OCI-LY7 (cell line): Measurements from ENCODE around the gene DMRT1. TPM values are rescaled to one million over a fixed set of nuclear protein-coding genes. Genes with fewer than 3 reads are reported as not detected.

Experiments used
- BruUV-seq: library from RNA; stranded (reverse); fragments of 400-500 nt; replicated peaks from 2 replicates; lab custom pipeline; 2021; lab: Mats Ljungman, UMichigan
- CTCF ChIA-PET: fragments of 300-600 bp; sonication (Branson Sonifier 250); formaldehyde crosslinking; loops from one replicate; lab custom pipeline; 2022; ENCODE audit warnings: antibody characterized with exemption; ENCODE audit not compliant: unreplicated experiment; lab: Charles Lee
- POLR2A ChIA-PET: fragments of 300-600 bp; sonication (Branson Sonifier 250); formaldehyde crosslinking; loops from one replicate; lab custom pipeline; 2022; ENCODE audit warnings: antibody characterized with exemption; lab: Charles Lee
- DNase-seq: peaks from one replicate; pipeline ENCODE4 v3.0.0-alpha.2; 2015; ENCODE audit warnings: low spot score
- H2AFZ ChIP-seq: fragments of 200-600 bp; sonication (generic), shearing (Covaris generic); 2 replicates; pipeline ENCODE4 v1.6.1; 2014; ENCODE audit warnings: mild to moderate bottlenecking, antibody characterized with exemption, low read length, moderate library complexity
- H3K27ac ChIP-seq: fragments of 200-600 bp; sonication (generic); 2 replicates; pipeline ENCODE4 v1.5.1; 2014; ENCODE audit warnings: mixed run types, low read depth, mild to moderate bottlenecking, moderate library complexity, low read length, inconsistent platforms; ENCODE audit not compliant: poor library complexity, severe bottlenecking
- H3K36me3 ChIP-seq: fragments of 200-600 bp; sonication (generic); 2 replicates; pipeline ENCODE4 v1.6.1; 2014; ENCODE audit warnings: mild to moderate bottlenecking, antibody characterized with exemption, low read length, moderate library complexity, mixed read lengths; ENCODE audit not compliant: insufficient read depth
- H3K4me1 ChIP-seq: fragments of 200-600 bp; sonication (generic); 2 replicates; pipeline ENCODE4 v1.5.1; 2014; ENCODE audit warnings: mild to moderate bottlenecking, low read length; ENCODE audit not compliant: insufficient read depth, poor library complexity, severe bottlenecking
- H3K4me2 ChIP-seq: fragments of 200-600 bp; sonication (generic); 2 replicates; pipeline ENCODE4 v1.6.1; 2014; ENCODE audit warnings: mild to moderate bottlenecking, low read length
- H3K4me3 ChIP-seq: fragments of 200-600 bp; sonication (generic); 2 replicates; pipeline ENCODE4 v1.5.1; 2014; ENCODE audit warnings: mild to moderate bottlenecking, low read depth, low read length; ENCODE audit not compliant: poor library complexity, severe bottlenecking
- H3K79me2 ChIP-seq: fragments of 200-600 bp; sonication (generic); 2 replicates; pipeline ENCODE4 v1.6.1; 2016; ENCODE audit warnings: low read depth, mild to moderate bottlenecking, low read length, moderate library complexity, mixed read lengths; ENCODE audit not compliant: insufficient read depth
- H3K9me2 ChIP-seq: fragments of 200-600 bp; sonication (generic); 2 replicates; pipeline ENCODE4 v1.6.1; 2016; ENCODE audit warnings: mild to moderate bottlenecking, low read length, mixed read lengths; ENCODE audit not compliant: insufficient read depth
- H3K9me3 ChIP-seq: fragments of 200-600 bp; sonication (generic); 2 replicates; pipeline ENCODE4 v1.6.1; 2014; ENCODE audit warnings: mild to moderate bottlenecking, mixed run types, low read length, mixed read lengths
- H4K20me1 ChIP-seq: fragments of 200-600 bp; sonication (generic); 2 replicates; pipeline ENCODE4 v1.6.1; 2014; ENCODE audit warnings: mild to moderate bottlenecking, antibody characterized with exemption, low read length, moderate library complexity, mixed read lengths; ENCODE audit not compliant: insufficient read depth
- EZH2phosphoT487 ChIP-seq: fragments of 200-600 bp; sonication (generic); IDR thresholded peaks from 2 replicates; pipeline ENCODE4 v1.6.1; 2018; ENCODE audit warnings: low read depth, borderline replicate concordance, mild to moderate bottlenecking, mixed run types, antibody characterized with exemption, low read length, moderate library complexity, mixed read lengths
- intact Hi-C: fragments of 100-400 bp; cut with micrococcal nuclease; formaldehyde crosslinking; loops from one replicate; pipeline ENCODE4 v1.10.0; 2022; ENCODE audit not compliant: unreplicated experiment
- total RNA-seq, 2 experiments: library from RNA; depleted of rRNA in 1 of 2; stranded (reverse); fragments of >200 nt in 1 of 2; shearing (Covaris generic) in 1 of 2; gene quantifications; 2 replicates each; pipeline ENCODE4 v1.2.3, GENCODE V29; 2014 to 2022
- TF ChIP-seq, protein P1 (sequence below): fragments of 200-600 bp; sonication (generic); conservative IDR thresholded peaks from 2 replicates; pipeline ENCODE4 v1.5.1; 2014; ENCODE audit warnings: mild to moderate bottlenecking, antibody characterized with exemption, low read length, moderate library complexity, mixed read lengths

Gene DMRT1
- total RNA-seq, 2 experiments from 2014 or later: not detected

DNA sequence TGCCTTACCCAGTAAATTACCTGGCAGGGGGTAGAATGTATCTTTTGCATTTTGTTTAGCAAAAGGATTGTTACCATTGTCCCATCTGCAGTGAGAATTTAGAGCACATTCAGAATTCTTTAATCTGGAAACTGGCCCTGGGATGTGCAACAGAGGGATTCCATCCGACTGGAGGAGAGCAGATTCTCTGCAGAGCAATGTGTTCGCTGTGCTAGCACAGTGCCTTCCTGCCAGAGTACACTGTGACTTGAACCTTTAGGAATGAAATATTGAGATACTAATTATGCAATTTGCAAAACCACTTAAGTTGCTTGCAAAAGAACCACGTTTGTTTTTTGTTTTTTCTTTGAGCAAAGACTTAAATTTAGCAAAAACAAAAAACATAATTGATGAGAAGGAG, 22.5 kb upstream of the DMRT1 start:
- TF ChIP-seq EZH2phosphoT487: no peak
- TF ChIP-seq, protein P1, sequence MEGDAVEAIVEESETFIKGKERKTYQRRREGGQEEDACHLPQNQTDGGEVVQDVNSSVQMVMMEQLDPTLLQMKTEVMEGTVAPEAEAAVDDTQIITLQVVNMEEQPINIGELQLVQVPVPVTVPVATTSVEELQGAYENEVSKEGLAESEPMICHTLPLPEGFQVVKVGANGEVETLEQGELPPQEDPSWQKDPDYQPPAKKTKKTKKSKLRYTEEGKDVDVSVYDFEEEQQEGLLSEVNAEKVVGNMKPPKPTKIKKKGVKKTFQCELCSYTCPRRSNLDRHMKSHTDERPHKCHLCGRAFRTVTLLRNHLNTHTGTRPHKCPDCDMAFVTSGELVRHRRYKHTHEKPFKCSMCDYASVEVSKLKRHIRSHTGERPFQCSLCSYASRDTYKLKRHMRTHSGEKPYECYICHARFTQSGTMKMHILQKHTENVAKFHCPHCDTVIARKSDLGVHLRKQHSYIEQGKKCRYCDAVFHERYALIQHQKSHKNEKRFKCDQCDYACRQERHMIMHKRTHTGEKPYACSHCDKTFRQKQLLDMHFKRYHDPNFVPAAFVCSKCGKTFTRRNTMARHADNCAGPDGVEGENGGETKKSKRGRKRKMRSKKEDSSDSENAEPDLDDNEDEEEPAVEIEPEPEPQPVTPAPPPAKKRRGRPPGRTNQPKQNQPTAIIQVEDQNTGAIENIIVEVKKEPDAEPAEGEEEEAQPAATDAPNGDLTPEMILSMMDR: no peak
- Histone ChIP-seq H3K4me1 (no peaks in the 10 kb centered on the region), H3K4me2 (no peak overlapping the region), H3K4me3 (no peak overlapping the region), H2AFZ (no peak overlapping the region), H3K27ac (no peak overlapping the region), H4K20me1 (no peaks in the 10 kb centered on the region), H3K9me3 (no peaks in the 10 kb centered on the region), H3K9me2 (no peaks in the 10 kb centered on the region), H3K36me3 (no peaks in the 10 kb centered on the region), H3K79me2 (no peaks in the 10 kb centered on the region)
- no TSS peak for BruUV-seq
- intact Hi-C loops: no loop called here
- no peak for DNase-seq
- ChIA-PET POLR2A (interaction anchor here (0.7 kb wide), 2 partner anchors 9 to 539 kb away, joined by 4 to 6 read pairs; no protein-coding TSS in a partner anchor), CTCF (no interaction called here)

DNA sequence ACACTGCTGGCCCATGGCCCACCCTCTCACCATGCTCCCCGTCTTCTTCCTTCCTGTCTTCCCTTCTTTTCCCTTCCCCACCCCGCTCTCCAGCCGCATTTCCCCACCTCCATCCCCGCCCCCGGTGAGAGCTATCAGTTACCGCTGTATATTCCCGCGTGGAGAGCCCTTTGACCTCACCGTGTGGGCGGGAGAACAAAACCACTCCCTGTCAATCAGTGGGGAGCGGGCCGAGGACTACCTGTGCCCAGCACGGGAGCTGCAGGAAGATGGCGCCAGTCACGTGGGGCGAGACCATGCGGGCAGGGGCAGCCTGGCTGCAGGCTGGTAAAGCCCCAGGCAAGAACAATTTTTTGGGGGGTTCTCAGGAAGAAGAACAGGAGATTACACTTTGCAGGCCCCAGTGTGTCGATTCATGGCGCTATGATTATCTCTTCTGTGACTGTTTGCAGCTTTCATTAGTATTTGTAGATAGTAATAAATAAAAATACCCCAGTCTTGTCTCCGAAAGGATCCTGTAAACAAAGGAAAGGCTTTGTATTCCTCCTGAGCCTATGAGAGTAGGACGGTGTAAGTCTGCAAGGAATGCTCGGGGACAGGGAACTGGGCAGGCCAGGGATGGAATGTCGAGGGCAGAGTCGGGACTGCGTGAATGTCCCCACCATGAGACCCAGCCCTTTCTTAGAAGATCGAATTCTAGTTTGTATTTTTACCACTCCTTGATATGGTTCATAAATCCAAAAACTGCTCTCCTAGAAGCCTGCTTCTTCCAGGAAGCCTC, 14.8 kb upstream of the DMRT1 start:
- Histone ChIP-seq H3K4me3 (no peak overlapping the region), H2AFZ (no peak overlapping the region), H3K4me2 (no peak overlapping the region), H3K79me2 (no peaks in the 10 kb centered on the region), H3K4me1 (no peaks in the 10 kb centered on the region), H4K20me1 (no peaks in the 10 kb centered on the region), H3K9me3 (no peaks in the 10 kb centered on the region), H3K36me3 (no peaks in the 10 kb centered on the region), H3K27ac (no peak overlapping the region), H3K9me2 (no peaks in the 10 kb centered on the region)
- intact Hi-C loops: no loop called here
- ChIA-PET CTCF (no interaction called here), POLR2A (interaction anchor here (0.6 kb wide), 1 partner anchor 401 kb away, joined by 3 read pairs; no protein-coding TSS in a partner anchor)
- no peak for DNase-seq
- no TSS peak for BruUV-seq
- TF ChIP-seq, protein P1: no peak
- no peak for TF ChIP-seq EZH2phosphoT487

DNA sequence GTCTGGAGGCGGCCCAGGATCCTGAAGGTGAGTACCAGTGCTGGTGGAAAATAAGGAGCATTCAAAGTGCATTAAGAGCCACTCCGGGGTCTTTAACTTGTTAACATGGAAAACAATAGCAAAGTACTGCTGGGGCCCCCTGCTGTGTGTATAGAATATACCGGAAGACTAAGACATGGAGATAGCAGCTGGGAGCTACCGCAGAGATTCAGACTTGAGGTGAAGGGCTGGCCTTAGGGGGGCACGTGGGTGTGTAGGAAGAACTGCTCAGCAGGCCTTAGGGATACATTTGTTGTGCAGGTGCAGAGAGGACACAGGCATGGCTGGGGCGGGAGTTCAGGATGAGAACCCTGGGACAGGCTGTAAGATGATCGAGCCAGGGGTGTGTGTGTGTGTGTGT, 1.2 kb upstream of the DMRT1 start:
- Histone ChIP-seq H3K79me2 (no peaks in the 10 kb centered on the region), H3K4me1 (no peaks in the 10 kb centered on the region), H3K4me2 (no peak overlapping the region), H3K27ac (no peak overlapping the region), H3K9me2 (no peaks in the 10 kb centered on the region), H3K9me3 (no peaks in the 10 kb centered on the region), H3K36me3 (no peaks in the 10 kb centered on the region), H4K20me1 (no peaks in the 10 kb centered on the region), H3K4me3 (no peak overlapping the region), H2AFZ (no peak overlapping the region; the same call in 1 of the 2 replicates)
- intact Hi-C loops: no loop called here
- CTCF ChIA-PET: no interaction called here
- no TSS peak for BruUV-seq
- POLR2A ChIA-PET: interaction anchor here (0.5 to 1.7 kb wide), 3 partner anchors 10 to 191 kb away, joined by 3 to 4 read pairs (median 3); no protein-coding TSS in a partner anchor
- peak; percentile 13 for DNase-seq
- no peak for TF ChIP-seq EZH2phosphoT487
- TF ChIP-seq, protein P1: 0 out of 2 replicates have a peak, but pooled peaks have one; percentile 19
